Right atrium auricular region (tissue), 2 donors: ENCODE data around the gene WWTR1. TPM values are rescaled to one million over a fixed set of nuclear protein-coding genes. Genes with fewer than 3 reads are reported as not detected.

Experiments used
- DNase-seq: peaks from one replicate; pipeline ENCODE4 v3.0.0-alpha.2; 2019; ENCODE audit warnings: low spot score
- H3K27ac ChIP-seq, 2 donors: fragments of 200-600 bp; sonication (generic); 1 replicate in 1 of 2; 2 replicates in 1 of 2; pipeline ENCODE4 v1.5.1; 2016 to 2019
- H3K27me3 ChIP-seq, 2 donors: fragments of 200-600 bp; sonication (generic); one replicate each; pipeline versions ENCODE4 v1.5.1 to v1.6.0; 2017 to 2019
- H3K36me3 ChIP-seq: fragments of 200-600 bp; sonication (generic); one replicate; pipeline ENCODE4 v1.5.1; 2016
- H3K4me1 ChIP-seq, 2 donors: fragments of 200-600 bp; sonication (generic); one replicate each; pipeline versions ENCODE4 v1.5.1 to v1.6.0; 2017 to 2019
- H3K4me3 ChIP-seq, 2 donors: fragments of 200-600 bp; sonication (generic); 1 replicate in 1 of 2; 2 replicates in 1 of 2; pipeline ENCODE4 v1.5.1; 2017 to 2019; ENCODE audit warnings: mild to moderate bottlenecking in 1 of 2, moderate library complexity in 1 of 2
- H3K9me3 ChIP-seq, 2 donors: fragments of 200-600 bp; sonication (generic); one replicate each; pipeline ENCODE4 v1.5.1; 2019
- total RNA-seq, 2 donors: library from RNA; depleted of rRNA; stranded (reverse); fragments of >200 nt; gene quantifications; one replicate each; pipeline ENCODE4 v1.1.0, GENCODE V29; 2016
- TF ChIP-seq, protein P1 (sequence below), 2 donors: fragments of 200-600 bp; sonication (generic); IDR thresholded peaks; one replicate each; pipeline ENCODE4 v1.5.1; 2019; ENCODE audit warnings: antibody characterized with exemption in 2 of 2

The WWTR1 gene
- total RNA-seq, 2 donors from 2014 or later: 53.4 to 73.1 TPM

DNA sequence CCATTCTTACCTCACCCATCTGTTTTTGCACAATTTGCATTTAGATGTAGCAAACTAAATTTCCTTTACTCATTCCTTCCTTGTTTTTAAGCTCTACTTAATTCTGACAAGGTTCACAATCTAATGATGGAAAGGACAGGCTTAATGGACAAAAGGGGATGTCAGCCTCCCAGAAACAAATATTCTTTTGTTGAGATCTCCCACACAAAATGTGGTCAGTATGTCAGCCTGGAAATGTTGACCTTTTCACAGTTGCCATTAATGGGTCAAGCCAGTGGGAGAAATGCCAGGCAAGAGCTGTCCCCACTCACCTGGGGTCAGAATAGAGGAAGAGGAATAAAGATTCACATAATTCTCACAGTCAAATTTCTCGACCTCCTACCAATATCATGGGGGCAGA lies 27.0 kb downstream of the WWTR1 start:
- no peak for DNase-seq
- TF ChIP-seq, protein P1, sequence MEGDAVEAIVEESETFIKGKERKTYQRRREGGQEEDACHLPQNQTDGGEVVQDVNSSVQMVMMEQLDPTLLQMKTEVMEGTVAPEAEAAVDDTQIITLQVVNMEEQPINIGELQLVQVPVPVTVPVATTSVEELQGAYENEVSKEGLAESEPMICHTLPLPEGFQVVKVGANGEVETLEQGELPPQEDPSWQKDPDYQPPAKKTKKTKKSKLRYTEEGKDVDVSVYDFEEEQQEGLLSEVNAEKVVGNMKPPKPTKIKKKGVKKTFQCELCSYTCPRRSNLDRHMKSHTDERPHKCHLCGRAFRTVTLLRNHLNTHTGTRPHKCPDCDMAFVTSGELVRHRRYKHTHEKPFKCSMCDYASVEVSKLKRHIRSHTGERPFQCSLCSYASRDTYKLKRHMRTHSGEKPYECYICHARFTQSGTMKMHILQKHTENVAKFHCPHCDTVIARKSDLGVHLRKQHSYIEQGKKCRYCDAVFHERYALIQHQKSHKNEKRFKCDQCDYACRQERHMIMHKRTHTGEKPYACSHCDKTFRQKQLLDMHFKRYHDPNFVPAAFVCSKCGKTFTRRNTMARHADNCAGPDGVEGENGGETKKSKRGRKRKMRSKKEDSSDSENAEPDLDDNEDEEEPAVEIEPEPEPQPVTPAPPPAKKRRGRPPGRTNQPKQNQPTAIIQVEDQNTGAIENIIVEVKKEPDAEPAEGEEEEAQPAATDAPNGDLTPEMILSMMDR (IDR thresholded peaks at IDR 0.05): no peak
- H3K4me3 ChIP-seq: no peak overlapping the region
- H3K36me3 ChIP-seq: no peaks in the 10 kb centered on the region
- no peaks in the 10 kb centered on the region for H3K9me3 ChIP-seq
- peaks cover 0 to 38% of the 10 kb centered on the region in 2 donors for H3K4me1 ChIP-seq
- no peak overlapping the region for H3K27ac ChIP-seq
- no peaks in the 10 kb centered on the region for H3K27me3 ChIP-seq

- Histone ChIP-seq H3K9me3 (no peaks in the 10 kb centered on the region), H3K27me3 (no peaks in the 10 kb centered on the region), H3K27ac (peak overlapping the region in 1 of 2 donors; percentile 36), H3K4me3 (no peak overlapping the region), H3K4me1 (peaks cover 0 to 33% of the 10 kb centered on the region in 2 donors), H3K36me3 (no peaks in the 10 kb centered on the region)
- TF ChIP-seq, protein P1 (IDR thresholded peaks at IDR 0.05): no peak
- DNase-seq: no peak
These were observed 28.7 kb downstream of the WWTR1 start for GRCh38 chr3:149628957-149629670.

DNA sequence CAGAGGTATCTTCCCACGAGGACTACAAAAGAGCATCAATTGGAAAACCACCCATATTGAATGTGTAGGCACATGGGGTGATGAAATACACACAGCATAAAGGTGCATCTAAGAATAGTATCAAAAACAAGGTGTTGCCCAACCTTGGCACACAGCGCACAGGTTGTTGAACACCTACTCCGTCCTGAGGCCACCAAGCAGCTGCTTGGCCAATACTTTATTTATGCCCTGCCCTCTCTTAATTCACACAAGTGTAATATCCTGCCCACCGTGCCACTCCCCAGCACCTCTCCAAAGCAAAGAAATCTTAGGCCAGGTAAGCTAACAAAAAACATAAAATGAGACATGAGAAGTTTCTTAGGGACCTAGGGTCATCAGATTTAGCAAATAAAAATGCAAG lies 31.2 kb downstream of the WWTR1 start:
- H3K27ac ChIP-seq: no peak overlapping the region
- no peaks in the 10 kb centered on the region for H3K36me3 ChIP-seq
- H3K27me3 ChIP-seq: no peaks in the 10 kb centered on the region
- no peaks in the 10 kb centered on the region for H3K9me3 ChIP-seq
- DNase-seq: no peak
- TF ChIP-seq, protein P1 (IDR thresholded peaks at IDR 0.05): no peak
- peaks cover 0 to 31% of the 10 kb centered on the region in 2 donors for H3K4me1 ChIP-seq
- H3K4me3 ChIP-seq: no peak overlapping the region

DNA sequence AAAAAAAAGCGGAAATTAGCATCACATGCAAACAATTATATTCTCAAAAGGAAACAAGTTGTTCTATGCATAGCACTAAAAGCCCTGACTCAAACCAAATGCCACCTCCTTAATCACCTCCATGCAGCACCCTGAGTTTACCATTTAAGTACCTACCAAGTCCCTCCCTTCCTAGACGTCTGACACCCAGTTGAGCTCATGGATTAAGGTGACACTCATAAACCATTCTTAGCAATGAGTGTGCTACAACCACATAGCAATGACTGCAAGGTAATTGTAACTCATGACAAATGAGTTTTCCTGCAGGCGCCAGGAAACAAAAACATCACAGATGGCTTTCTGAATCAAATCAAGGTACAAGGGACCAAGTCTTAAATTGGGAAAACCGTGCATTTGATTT lies 32.0 kb downstream of the WWTR1 start:
- no peaks in the 10 kb centered on the region for H3K9me3 ChIP-seq
- H3K4me3 ChIP-seq: no peak overlapping the region
- H3K36me3 ChIP-seq: no peaks in the 10 kb centered on the region
- no peak for DNase-seq
- H3K27ac ChIP-seq: no peak overlapping the region
- TF ChIP-seq, protein P1 (IDR thresholded peaks at IDR 0.05): no peak
- H3K4me1 ChIP-seq: peaks cover 0 to 38% of the 10 kb centered on the region in 2 donors
- no peaks in the 10 kb centered on the region for H3K27me3 ChIP-seq

GRCh38 chr3:149623824-149624223 lies 34.0 kb downstream of the WWTR1 start:
- no peaks in the 10 kb centered on the region for H3K36me3 ChIP-seq
- no peak overlapping the region for H3K4me3 ChIP-seq
- TF ChIP-seq, protein P1 (IDR thresholded peaks at IDR 0.05): no peak
- no peaks in the 10 kb centered on the region for H3K27me3 ChIP-seq
- H3K4me1 ChIP-seq: peaks cover 0 to 57% of the 10 kb centered on the region in 2 donors
- H3K27ac ChIP-seq: no peak overlapping the region
- DNase-seq: no peak
- no peaks in the 10 kb centered on the region for H3K9me3 ChIP-seq
